ENCODE data around the gene ARFIP1. TPM values are rescaled to one million over a fixed set of nuclear protein-coding genes. Genes with fewer than 3 reads are reported as not detected.
"Not testable (repeated sequence)": the region's sequence is repeated elsewhere in the genome, so short reads cannot be mapped to it uniquely, and the experiment has no call there.

Gene ARFIP1
- total RNA-seq, 2 experiments from 2014 or later: 5.0 to 5.1 TPM

DNA sequence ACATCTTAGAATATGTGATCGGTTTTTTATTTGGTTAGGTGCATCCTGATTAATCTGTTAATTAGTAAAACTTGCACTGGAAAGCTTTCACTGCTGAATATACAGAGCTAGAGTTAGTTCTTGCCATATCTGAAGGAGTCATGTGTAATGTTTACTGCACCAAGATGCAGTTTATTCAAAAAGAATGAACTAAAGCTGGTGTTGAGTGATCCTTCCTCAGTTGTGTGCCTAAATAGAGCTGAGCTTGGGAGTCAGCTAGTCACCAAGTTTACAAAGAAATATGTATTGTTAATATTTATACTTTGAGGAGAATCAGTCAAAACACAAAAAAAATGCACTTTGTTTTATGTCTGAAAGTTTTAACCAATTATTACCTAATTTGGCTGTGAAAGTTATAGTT, 102.2 kb downstream of the ARFIP1 start:
- no peaks in the 10 kb centered on the region for H3K4me1 Mint-ChIP-seq (ENCODE audit: low read depth)
- no peak for DNase-seq
- H3K4me3 Mint-ChIP-seq: no peak overlapping the region
- peaks cover 2% of the 10 kb centered on the region for H3K9me3 Mint-ChIP-seq
- no peak overlapping the region for H3K27ac Mint-ChIP-seq
- no peaks in the 10 kb centered on the region for H3K27me3 Mint-ChIP-seq (ENCODE audit: low read depth)
- intact Hi-C loops (cut with micrococcal nuclease): no loop called here
- peaks cover 9% of the 10 kb centered on the region for H3K36me3 Mint-ChIP-seq (ENCODE audit: low read depth)
- CTCF ChIA-PET: interaction anchor here (0.7 kb wide), 1 partner anchor 18 kb away, joined by 3 read pairs; no protein-coding TSS in a partner anchor

GRCh38 chr4:152885185-152885584, 105.4 kb downstream of the ARFIP1 start:
- H3K27ac Mint-ChIP-seq: no peak overlapping the region
- intact Hi-C loops (cut with micrococcal nuclease): no loop called here
- H3K36me3 Mint-ChIP-seq (ENCODE audit: low read depth): peaks cover 5% of the 10 kb centered on the region
- no peak overlapping the region for H3K4me3 Mint-ChIP-seq
- H3K27me3 Mint-ChIP-seq (ENCODE audit: low read depth): no peaks in the 10 kb centered on the region
- no peaks in the 10 kb centered on the region for H3K9me3 Mint-ChIP-seq
- no peak for DNase-seq
- CTCF ChIA-PET: no interaction called here
- H3K4me1 Mint-ChIP-seq (ENCODE audit: low read depth): no peaks in the 10 kb centered on the region

GRCh38 chr4:152886201-152886600, 106.4 kb downstream of the ARFIP1 start:
- no peaks in the 10 kb centered on the region for H3K9me3 Mint-ChIP-seq
- no peaks in the 10 kb centered on the region for H3K27me3 Mint-ChIP-seq (ENCODE audit: low read depth)
- peaks cover 8% of the 10 kb centered on the region for H3K36me3 Mint-ChIP-seq (ENCODE audit: low read depth)
- H3K4me3 Mint-ChIP-seq: no peak overlapping the region
- no peaks in the 10 kb centered on the region for H3K4me1 Mint-ChIP-seq (ENCODE audit: low read depth)
- no peak overlapping the region for H3K27ac Mint-ChIP-seq
- CTCF ChIA-PET: interaction anchor here (0.6 to 1.5 kb wide), 2 partner anchors 83 to 114 kb away, joined by 3 to 4 read pairs; no protein-coding TSS in a partner anchor
- intact Hi-C loops (cut with micrococcal nuclease): no loop called here
- DNase-seq: no peak

- H3K4me3 Mint-ChIP-seq: no peak overlapping the region
Observed at GRCh38 chr4:152887981-152888380, 108.2 kb downstream of the ARFIP1 start.

GRCh38 chr4:152892974-152893373, 113.2 kb downstream of the ARFIP1 start:
- Mint-ChIP-seq H3K4me3 (no peak overlapping the region), H3K36me3 (ENCODE audit: low read depth) (peaks cover 13% of the 10 kb centered on the region), H3K27ac (no peak overlapping the region), H3K9me3 (no peaks in the 10 kb centered on the region), H3K27me3 (ENCODE audit: low read depth) (no peaks in the 10 kb centered on the region), H3K4me1 (ENCODE audit: low read depth) (no peaks in the 10 kb centered on the region)
- DNase-seq: no peak
- intact Hi-C loops (cut with micrococcal nuclease): no loop called here
- CTCF ChIA-PET: interaction anchor here (0.7 to 0.9 kb wide), 2 partner anchors 193 to 1524 kb away, joined by 3 read pairs; no protein-coding TSS in a partner anchor

More at GRCh38 chr4:152887981-152888380, 108.2 kb downstream of the ARFIP1 start:
- peaks cover 13% of the 10 kb centered on the region for H3K36me3 Mint-ChIP-seq (ENCODE audit: low read depth)
- no peaks in the 10 kb centered on the region for H3K27me3 Mint-ChIP-seq (ENCODE audit: low read depth)
- CTCF ChIA-PET: interaction anchor here (0.7 kb wide), 1 partner anchor 499 kb away, joined by 5 read pairs; no protein-coding TSS in a partner anchor
- no peak overlapping the region for H3K27ac Mint-ChIP-seq
- H3K4me1 Mint-ChIP-seq (ENCODE audit: low read depth): no peaks in the 10 kb centered on the region
- no peaks in the 10 kb centered on the region for H3K9me3 Mint-ChIP-seq
- DNase-seq: no peak
- intact Hi-C loops (cut with micrococcal nuclease): no loop called here

GRCh38 chr4:152894673-152895072, 114.9 kb downstream of the ARFIP1 start:
- peaks cover 12% of the 10 kb centered on the region for H3K36me3 Mint-ChIP-seq (ENCODE audit: low read depth)
- H3K4me3 Mint-ChIP-seq: no peak overlapping the region
- intact Hi-C loops (cut with micrococcal nuclease): no loop called here
- H3K4me1 Mint-ChIP-seq (ENCODE audit: low read depth): no peaks in the 10 kb centered on the region
- DNase-seq: no peak
- CTCF ChIA-PET: interaction anchor here (1.1 kb wide), 1 partner anchor 54 kb away, joined by 3 read pairs; no protein-coding TSS in a partner anchor
- H3K27me3 Mint-ChIP-seq (ENCODE audit: low read depth): no peaks in the 10 kb centered on the region
- H3K27ac Mint-ChIP-seq: no peak overlapping the region
- H3K9me3 Mint-ChIP-seq: no peaks in the 10 kb centered on the region

DNA sequence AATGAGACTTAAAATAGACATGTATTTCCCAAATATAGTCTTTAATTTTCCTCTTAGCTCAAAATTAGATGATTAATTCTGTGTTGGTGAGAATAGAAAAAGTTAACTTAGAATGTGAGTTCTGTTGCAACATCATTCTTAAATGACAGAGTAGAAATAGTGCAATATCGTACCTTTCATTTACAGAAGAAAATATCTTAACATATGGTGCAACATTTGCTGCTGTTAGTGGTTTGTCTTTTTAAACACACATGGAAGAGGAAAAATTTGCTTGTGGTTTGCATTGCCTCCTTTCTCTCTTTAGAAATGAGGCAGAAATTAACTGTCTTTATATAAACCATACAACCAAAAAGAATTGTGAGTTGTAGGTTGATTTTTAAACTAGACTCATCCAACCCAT, 117.1 kb downstream of the ARFIP1 start:
- peaks cover 5% of the 10 kb centered on the region for H3K36me3 Mint-ChIP-seq (ENCODE audit: low read depth)
- CTCF ChIA-PET: no interaction called here
- intact Hi-C loops (cut with micrococcal nuclease): no loop called here
- no peak for DNase-seq
- no peak overlapping the region for H3K4me3 Mint-ChIP-seq
- H3K9me3 Mint-ChIP-seq: no peaks in the 10 kb centered on the region
- H3K27ac Mint-ChIP-seq: no peak overlapping the region
- no peaks in the 10 kb centered on the region for H3K27me3 Mint-ChIP-seq (ENCODE audit: low read depth)
- no peaks in the 10 kb centered on the region for H3K4me1 Mint-ChIP-seq (ENCODE audit: low read depth)

GRCh38 chr4:152898133-152898532, 118.4 kb downstream of the ARFIP1 start:
- intact Hi-C loops (cut with micrococcal nuclease); H3K27me3 Mint-ChIP-seq (ENCODE audit: low read depth); H3K4me3 Mint-ChIP-seq; DNase-seq; H3K9me3 Mint-ChIP-seq; H3K36me3 Mint-ChIP-seq (ENCODE audit: low read depth); H3K27ac Mint-ChIP-seq; CTCF ChIA-PET; H3K4me1 Mint-ChIP-seq (ENCODE audit: low read depth): not testable (repeated sequence)

DNA sequence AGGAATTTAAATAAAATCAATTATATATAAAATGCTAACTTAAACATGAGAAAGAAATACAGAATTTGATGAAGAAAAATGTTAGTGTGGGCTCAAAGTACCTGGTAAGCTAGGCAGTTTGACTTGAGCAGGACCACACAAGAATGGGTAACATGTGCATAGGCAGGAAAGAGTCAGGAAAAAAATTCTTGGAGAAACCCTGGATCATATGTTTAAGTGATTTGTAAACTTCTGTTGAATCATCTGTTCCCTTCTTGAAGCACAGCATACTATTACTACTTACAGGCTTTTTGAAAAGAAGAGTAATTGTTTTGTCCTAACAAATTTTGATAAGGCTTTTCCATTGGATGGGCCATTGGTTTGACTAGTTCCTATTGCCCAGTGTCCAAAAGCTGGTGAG, 118.9 kb downstream of the ARFIP1 start:
- H3K27me3 Mint-ChIP-seq (ENCODE audit: low read depth): no peaks in the 10 kb centered on the region
- intact Hi-C loops (cut with micrococcal nuclease): no loop called here
- H3K9me3 Mint-ChIP-seq: no peaks in the 10 kb centered on the region
- no peaks in the 10 kb centered on the region for H3K4me1 Mint-ChIP-seq (ENCODE audit: low read depth)
- H3K27ac Mint-ChIP-seq: no peak overlapping the region
- no peak for DNase-seq
- CTCF ChIA-PET: no interaction called here
- H3K36me3 Mint-ChIP-seq (ENCODE audit: low read depth): peaks cover 2% of the 10 kb centered on the region
- H3K4me3 Mint-ChIP-seq: no peak overlapping the region

DNA sequence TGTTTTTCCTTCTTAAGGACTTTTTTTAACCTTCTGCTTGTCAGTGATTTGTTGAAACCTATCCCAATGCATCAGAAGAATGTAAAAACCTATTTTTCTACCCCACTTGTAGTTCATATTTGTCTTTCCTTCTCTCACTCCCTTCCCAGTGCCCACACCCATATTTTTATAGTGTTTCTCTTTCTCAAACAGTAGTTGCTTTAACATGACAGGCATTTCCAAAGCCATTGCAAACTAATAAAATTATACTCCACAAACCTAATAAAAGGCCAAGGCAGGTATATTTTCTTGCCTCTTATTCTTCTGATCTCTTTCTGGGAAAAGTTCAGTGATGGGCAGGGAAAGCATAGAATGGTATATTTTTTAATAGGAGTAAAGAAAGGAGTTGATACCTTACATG, 120.6 kb downstream of the ARFIP1 start:
- CTCF ChIA-PET: no interaction called here

DNA sequence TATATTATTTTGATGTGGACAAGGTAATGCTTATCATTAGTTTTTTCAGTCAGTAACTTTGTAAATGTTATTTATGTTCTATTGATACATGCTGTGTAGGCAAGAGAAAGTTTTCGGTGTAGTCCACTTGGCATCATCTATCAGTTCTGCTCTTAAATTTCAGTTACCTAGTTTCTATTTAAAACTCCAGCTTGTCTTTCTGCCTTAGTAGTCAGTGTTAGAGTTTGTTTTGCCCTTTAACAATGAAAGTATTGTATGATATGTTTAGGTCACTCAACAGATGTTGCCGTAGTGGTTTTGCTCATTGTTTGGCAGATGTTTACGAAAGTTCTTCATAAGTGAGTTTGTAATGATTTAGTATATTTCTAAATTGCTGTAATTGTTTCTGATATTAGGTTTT, 121.5 kb downstream of the ARFIP1 start:
- DNase-seq: no peak
- no peak overlapping the region for H3K4me3 Mint-ChIP-seq
- intact Hi-C loops (cut with micrococcal nuclease): no loop called here
- no peak overlapping the region for H3K27ac Mint-ChIP-seq
- no peaks in the 10 kb centered on the region for H3K4me1 Mint-ChIP-seq (ENCODE audit: low read depth)
- H3K9me3 Mint-ChIP-seq: no peaks in the 10 kb centered on the region
- no peaks in the 10 kb centered on the region for H3K27me3 Mint-ChIP-seq (ENCODE audit: low read depth)
- CTCF ChIA-PET: no interaction called here
- peaks cover 5% of the 10 kb centered on the region for H3K36me3 Mint-ChIP-seq (ENCODE audit: low read depth)

More for the DNA sequence above, 120.6 kb downstream of the ARFIP1 start:
- intact Hi-C loops (cut with micrococcal nuclease): no loop called here
- Mint-ChIP-seq H3K9me3 (no peaks in the 10 kb centered on the region), H3K4me1 (ENCODE audit: low read depth) (no peaks in the 10 kb centered on the region), H3K27ac (no peak overlapping the region), H3K27me3 (ENCODE audit: low read depth) (no peaks in the 10 kb centered on the region), H3K4me3 (no peak overlapping the region), H3K36me3 (ENCODE audit: low read depth) (peaks cover 5% of the 10 kb centered on the region)
- DNase-seq: no peak

DNA sequence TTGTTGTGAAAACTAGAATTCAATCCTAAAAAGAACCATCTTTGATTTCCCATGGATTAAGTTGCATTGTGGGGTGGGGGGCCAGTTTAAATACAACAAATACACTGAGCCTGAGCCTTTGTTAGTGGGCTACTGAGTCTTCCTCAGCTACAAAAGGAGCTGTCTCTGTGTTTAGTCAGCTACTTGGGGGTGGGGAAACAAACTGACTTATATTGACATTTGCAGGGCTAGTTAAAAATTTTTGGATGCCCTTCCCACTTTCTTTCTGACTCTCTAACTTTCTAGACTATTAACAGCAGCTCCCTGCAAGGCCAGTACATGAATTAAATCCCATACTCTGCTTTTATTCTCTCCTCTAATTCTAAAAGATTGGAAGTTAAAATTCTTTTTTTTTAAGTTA, 123.9 kb downstream of the ARFIP1 start:
- Mint-ChIP-seq H3K4me3 (no peak overlapping the region), H3K27ac (no peak overlapping the region)

GRCh38 chr4:152909901-152910300, 130.1 kb downstream of the ARFIP1 start:
- CTCF ChIA-PET: interaction anchor here (0.6 kb wide), 2 partner anchors 176 to 748 kb away, joined by 3 read pairs; no protein-coding TSS in a partner anchor
- Mint-ChIP-seq H3K36me3 (ENCODE audit: low read depth) (peaks cover 11% of the 10 kb centered on the region), H3K4me3 (no peak overlapping the region), H3K9me3 (no peaks in the 10 kb centered on the region), H3K27me3 (ENCODE audit: low read depth) (no peaks in the 10 kb centered on the region), H3K27ac (no peak overlapping the region), H3K4me1 (ENCODE audit: low read depth) (no peaks in the 10 kb centered on the region)
- intact Hi-C loops (cut with micrococcal nuclease): no loop called here
- no peak for DNase-seq

More for the DNA sequence above, 123.9 kb downstream of the ARFIP1 start:
- Mint-ChIP-seq H3K27me3 (ENCODE audit: low read depth) (no peaks in the 10 kb centered on the region), H3K4me1 (ENCODE audit: low read depth) (no peaks in the 10 kb centered on the region), H3K9me3 (no peaks in the 10 kb centered on the region), H3K36me3 (ENCODE audit: low read depth) (peaks cover 9% of the 10 kb centered on the region)
- CTCF ChIA-PET: no interaction called here
- intact Hi-C loops (cut with micrococcal nuclease): no loop called here
- DNase-seq: no peak
